Spleen (tissue), 7 donors: Measurements from ENCODE around the gene RBMS3.

ENCODE experiments used
- CTCF ChIP-seq, 11 experiments: fragments of 200-600 bp in 7 of 11; fragments of 450-650 bp in 4 of 11; sonication (generic) in 4 of 11; IDR thresholded peaks in 8 of 11; conservative IDR thresholded peaks in 3 of 11; 1 replicate in 7 of 11; 2 replicates in 4 of 11; pipeline versions ENCODE4 v1.4.0 to v1.8.0; 2016 to 2021; ENCODE audit warnings: antibody characterized with exemption in 11 of 11, inconsistent platforms in 4 of 11, mild to moderate bottlenecking in 1 of 11
- POLR2A ChIP-seq, 3 donors: fragments of 450-650 bp; IDR thresholded peaks; one replicate each; pipeline ENCODE4 v1.5.1; 2017; ENCODE audit warnings: antibody characterized with exemption in 3 of 3, mild to moderate bottlenecking in 1 of 3
- donor health status: DM: no; HTN: no; CAD: no; lungs with moderate emphysema.
- donor health status: DM: no; HTN: no; CAD: no.
- donor health status: DM: no; HTN: no; CAD: no.

DNA sequence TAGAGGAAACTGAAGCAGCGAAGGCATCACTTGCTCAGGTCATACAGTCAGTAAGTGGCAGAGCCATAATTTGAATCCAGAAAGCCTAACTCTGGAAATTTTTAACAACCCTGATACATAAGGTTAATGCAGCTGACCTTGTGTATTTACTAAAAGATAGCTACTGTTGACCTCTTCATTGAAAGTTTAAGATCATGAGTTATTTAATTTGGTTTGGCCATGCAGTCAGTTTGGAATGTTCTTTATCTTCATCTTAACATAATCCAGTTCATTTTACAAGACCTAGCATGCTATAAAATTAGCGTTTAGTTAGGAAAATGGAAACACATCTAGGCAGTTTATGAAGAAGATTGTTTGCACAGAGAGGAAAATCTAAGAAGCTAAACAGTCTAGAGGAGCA is 240.9 kb downstream of the RBMS3 start:
- TF ChIP-seq POLR2A (IDR thresholded peaks at IDR 0.05) (no peak), CTCF (IDR thresholded peaks at IDR 0.05 in 8 of 11, conservative IDR thresholded peaks at IDR 0.05 in 3 of 11) (no peak)
